Endodermal cell (in vitro differentiated cells): Measurements from ENCODE around the gene CEP126. TPM values are rescaled to one million over a fixed set of nuclear protein-coding genes. Genes with fewer than 3 reads are reported as not detected.

Source experiments
- DNase-seq: peaks from one replicate; pipeline ENCODE4 v3.0.0-alpha.2; 2017
- H3K27ac ChIP-seq: 2 replicates; pipeline ENCODE4 v1.5.1; 2013; ENCODE audit warnings: mild to moderate bottlenecking, low read depth, low read length, moderate library complexity
- H3K27me3 ChIP-seq: 2 replicates; pipeline ENCODE4 v1.6.1; 2013; ENCODE audit warnings: mild to moderate bottlenecking, low read length, moderate library complexity; ENCODE audit not compliant: insufficient read depth, control insufficient read depth, poor library complexity, severe bottlenecking
- H3K36me3 ChIP-seq: 2 replicates; pipeline ENCODE4 v1.7.0; 2013; ENCODE audit warnings: mild to moderate bottlenecking, low read length, moderate library complexity; ENCODE audit not compliant: control insufficient read depth, insufficient read depth
- H3K4me1 ChIP-seq: one replicate; pipeline ENCODE4 v1.7.0; 2013; ENCODE audit warnings: low read length; ENCODE audit not compliant: control insufficient read depth, insufficient read depth
- H3K4me3 ChIP-seq: 2 replicates; pipeline ENCODE4 v1.5.1; 2013; ENCODE audit warnings: mild to moderate bottlenecking, low read length, moderate library complexity
- H3K9ac ChIP-seq: 2 replicates; pipeline ENCODE4 v1.6.1; 2013; ENCODE audit warnings: mild to moderate bottlenecking, low read length, moderate library complexity; ENCODE audit not compliant: poor library complexity, severe bottlenecking; ENCODE audit errors: extremely low read depth
- H3K9me3 ChIP-seq: 2 replicates; pipeline ENCODE4 v1.6.1; 2013; ENCODE audit warnings: mild to moderate bottlenecking, low read length, moderate library complexity; ENCODE audit not compliant: control insufficient read depth
- H3K27ac Mint-ChIP-seq: 2 replicates; pipeline ENCODE4 v1.8.0; 2020; ENCODE audit warnings: mixed read lengths
- H3K27me3 Mint-ChIP-seq: 2 replicates; pipeline ENCODE4 v1.8.0; 2021; ENCODE audit warnings: mild to moderate bottlenecking, mixed read lengths; ENCODE audit not compliant: insufficient read depth
- H3K36me3 Mint-ChIP-seq: 2 replicates; pipeline ENCODE4 v1.8.0; 2020; ENCODE audit warnings: low read depth, mixed read lengths
- H3K4me1 Mint-ChIP-seq: 2 replicates; pipeline ENCODE4 v1.8.0; 2020; ENCODE audit warnings: mixed read lengths
- H3K4me3 Mint-ChIP-seq: 2 replicates; pipeline ENCODE4 v1.8.0; 2020; ENCODE audit warnings: mild to moderate bottlenecking, moderate library complexity, mixed read lengths
- H3K9me3 Mint-ChIP-seq: 2 replicates; pipeline ENCODE4 v1.8.0; 2020; ENCODE audit warnings: mild to moderate bottlenecking, mixed read lengths
- CTCF ChIP-seq: fragments of 200-600 bp; sonication (generic); conservative IDR thresholded peaks from 2 replicates; pipeline ENCODE4 v1.5.0; 2021; ENCODE audit warnings: antibody characterized with exemption, mild to moderate bottlenecking
- WGBS, 2 experiments: methylation state at CpG; one replicate each; pipeline versions ENCODE4 v1.1.5 to v1.1.7; 2013; ENCODE audit warnings: missing lambda C conversion rate in 2 of 2, mixed read lengths in 1 of 2; ENCODE audit not compliant: insufficient coverage in 1 of 2, insufficient read length in 1 of 2; 5-methylcytosine and 5-hydroxymethylcytosine counted together
- total RNA-seq, 2 donors: library from RNA; stranded (reverse); fragmentation: NEBNext Ultra II Directional in 1 of 2; extraction: Animal tissue kit (Norgen Biotek cat#: 25700) in 1 of 2; gene quantifications; 2 replicates in 1 of 2; 3 replicates in 1 of 2; pipeline ENCODE4 v1.2.1, GENCODE V29; 2021

CEP126 gene
- total RNA-seq, 2 donors from 2014 or later = 1.9 to 3.2 TPM

- H3K27me3 Mint-ChIP-seq = no peaks in the 10 kb centered on the region
- 71% methylated on average over 1 of the region's 2 CpGs; no CpG with 5 or more reads in 1 of the 2 experiments for WGBS, 2 experiments
These were observed 5.7 kb upstream of the CEP126 start for GRCh38 chr11:101909087-101909486.

GRCh38 chr11:101912823-101913284, 2.0 kb upstream of the CEP126 start:
- Histone ChIP-seq H3K4me3 (no peak overlapping the region), H3K27me3 (no peaks in the 10 kb centered on the region), H3K27ac (no peak overlapping the region), H3K4me1 (no peaks in the 10 kb centered on the region), H3K9me3 (no peaks in the 10 kb centered on the region), H3K36me3 (no peaks in the 10 kb centered on the region), H3K9ac (no peak overlapping the region)
- Mint-ChIP-seq H3K27me3 (no peaks in the 10 kb centered on the region), H3K36me3 (no peaks in the 10 kb centered on the region), H3K4me1 (peaks cover 18% of the 10 kb centered on the region), H3K27ac (no peak overlapping the region), H3K9me3 (no peaks in the 10 kb centered on the region), H3K4me3 (no peak overlapping the region)
- 32 to 58% methylated on average over 2 to 3 of the region's 3 CpGs for WGBS, 2 experiments
- no peak for TF ChIP-seq CTCF
- no peak for DNase-seq

More at GRCh38 chr11:101909087-101909486, 5.7 kb upstream of the CEP126 start:
- peaks cover 4% of the 10 kb centered on the region for H3K4me1 Mint-ChIP-seq
- TF ChIP-seq CTCF = no peak
- no peak overlapping the region for H3K27ac ChIP-seq
- no peaks in the 10 kb centered on the region for H3K36me3 Mint-ChIP-seq
- no peak overlapping the region for H3K9ac ChIP-seq
- DNase-seq = no peak
- no peak overlapping the region for H3K4me3 ChIP-seq
- H3K27ac Mint-ChIP-seq = no peak overlapping the region
- no peaks in the 10 kb centered on the region for H3K4me1 ChIP-seq
- H3K4me3 Mint-ChIP-seq = no peak overlapping the region
- H3K9me3 Mint-ChIP-seq = no peaks in the 10 kb centered on the region
- H3K36me3 ChIP-seq = no peaks in the 10 kb centered on the region
- no peaks in the 10 kb centered on the region for H3K27me3 ChIP-seq
- H3K9me3 ChIP-seq = no peaks in the 10 kb centered on the region

- Histone ChIP-seq H3K27ac (no peak overlapping the region), H3K4me1 (no peaks in the 10 kb centered on the region), H3K36me3 (no peaks in the 10 kb centered on the region), H3K4me3 (no peak overlapping the region), H3K27me3 (no peaks in the 10 kb centered on the region), H3K9ac (no peak overlapping the region), H3K9me3 (no peaks in the 10 kb centered on the region)
- Mint-ChIP-seq H3K4me1 (peaks cover 18% of the 10 kb centered on the region), H3K9me3 (no peaks in the 10 kb centered on the region), H3K27ac (no peak overlapping the region), H3K4me3 (no peak overlapping the region), H3K36me3 (no peaks in the 10 kb centered on the region), H3K27me3 (no peaks in the 10 kb centered on the region)
- DNase-seq = no peak
- no peak for TF ChIP-seq CTCF
- 91 to 98% methylated on average over 5 of the region's 5 CpGs for WGBS, 2 experiments
These were observed 1.2 kb upstream of the CEP126 start for GRCh38 chr11:101913656-101914055.
